ENCODE results near the gene TNS4. TPM values are rescaled to one million over a fixed set of nuclear protein-coding genes. Genes with fewer than 3 reads are reported as not detected.
A peak's percentile ranks its signal among the peaks of the same experiment; 100 is the strongest.

Gene TNS4
- total and polyA plus RNA-seq, 9 of the 15 experiments (the other 6 are each of a cell fraction or from before 2014, with no cell fraction given), result 0.04 to 0.73 (median 0.24) TPM; not detected in 1

GRCh38 chr17:40536295-40537171 lies 35.1 kb upstream of the TNS4 start (continued):
- no peak for TF ChIP-seq ATF6 (CRISPR knock-in tag; IDR thresholded peaks at IDR 0.05)
- TF ChIP-seq SRF (CRISPR knock-in tag; IDR thresholded peaks at IDR 0.05), result no peak
- 0 out of 2 replicates have a peak, but pooled peaks have one; percentile 20 for TF ChIP-seq FOSL1 (tag; conservative IDR thresholded peaks at IDR 0.05)
- no peak for TF ChIP-seq ILK (tag; IDR thresholded peaks at IDR 0.05; ENCODE audit: borderline replicate concordance, low read depth)
- TF ChIP-seq FOXP1 (CRISPR knock-in tag; IDR thresholded peaks at IDR 0.05), result no peak
- TF ChIP-seq KLF10 (CRISPR knock-in tag; IDR thresholded peaks at IDR 0.05), result no peak
- TF ChIP-seq SMAD4 (CRISPR knock-in tag; conservative IDR thresholded peaks at IDR 0.05), result peak; percentile 85
- TF ChIP-seq CBX5 (IDR thresholded peaks at IDR 0.05; ENCODE audit: borderline replicate concordance, low read depth), result no peak
- TF ChIP-seq THRB (CRISPR knock-in tag; conservative IDR thresholded peaks at IDR 0.05), result peak; percentile 84; the same call in 1 of the 2 replicates
- no peak for TF ChIP-seq SFPQ (IDR thresholded peaks at IDR 0.05; ENCODE audit: low read depth, low read length)
- peak; percentile 93 for TF ChIP-seq CC2D1A (IDR thresholded peaks at IDR 0.05)
- TF ChIP-seq ZNF274 (IDR thresholded peaks at IDR 0.05; ENCODE audit: borderline replicate concordance, low read depth, low read length), result no peak
- peak; percentile 76 for TF ChIP-seq STAT5A (IDR thresholded peaks at IDR 0.05; ENCODE audit: borderline replicate concordance, low read length)
- TF ChIP-seq DLX4 (CRISPR knock-in tag; IDR thresholded peaks at IDR 0.05), result no peak
- TF ChIP-seq L3MBTL2 (IDR thresholded peaks at IDR 0.05), result peak; percentile 65; the same call in 1 of the 2 replicates
- no peak for TF ChIP-seq ZBTB17 (CRISPR knock-in tag; IDR thresholded peaks at IDR 0.05)
- peak; percentile 75 for TF ChIP-seq PML (IDR thresholded peaks at IDR 0.05; ENCODE audit: low read length)
- no peak for TF ChIP-seq ZNF280B (CRISPR knock-in tag; IDR thresholded peaks at IDR 0.05)
- TF ChIP-seq KHSRP (IDR thresholded peaks at IDR 0.05), result peak; percentile 43; the same call in 1 of the 2 replicates
- TF ChIP-seq GATA2 (CRISPR knock-in tag; IDR thresholded peaks at IDR 0.05), result peak; percentile 54
- TF ChIP-seq ZFX (CRISPR knock-in tag; IDR thresholded peaks at IDR 0.05), result 0 out of 2 replicates have a peak, but pooled peaks have one; percentile 0

All from K562 (cell line).